Tibial nerve (tissue), 4 donors: ENCODE data around the gene INO80. TPM values are rescaled to one million over a fixed set of nuclear protein-coding genes. Genes with fewer than 3 reads are reported as not detected.

Experiments
- DNase-seq, 2 donors: peaks; one replicate each; pipeline ENCODE4 v3.0.0-alpha.2; 2019; ENCODE audit warnings: low spot score in 2 of 2
- H3K27ac ChIP-seq, 4 donors: fragments of 200-600 bp; sonication (generic) in 3 of 4; one replicate each; pipeline ENCODE4 v1.5.1; 2017 to 2019; ENCODE audit warnings: mild to moderate bottlenecking in 1 of 4
- H3K27me3 ChIP-seq, 2 donors: fragments of 200-600 bp; sonication (generic) in 1 of 2; one replicate each; pipeline versions ENCODE4 v1.5.1 to v1.6.0; 2017 to 2019
- H3K36me3 ChIP-seq, 3 donors: fragments of 200-600 bp; sonication (generic); one replicate each; pipeline ENCODE4 v1.5.1; 2018 to 2019
- H3K4me1 ChIP-seq, 4 donors: fragments of 200-600 bp; sonication (generic) in 3 of 4; one replicate each; pipeline ENCODE4 v1.5.1; 2017 to 2019
- H3K4me3 ChIP-seq, 4 donors: fragments of 200-600 bp; sonication (generic) in 3 of 4; one replicate each; pipeline ENCODE4 v1.5.1; 2017 to 2019; ENCODE audit warnings: mild to moderate bottlenecking in 1 of 4, moderate library complexity in 1 of 4
- H3K9me3 ChIP-seq, 4 donors: fragments of 200-600 bp; sonication (generic) in 3 of 4; one replicate each; pipeline ENCODE4 v1.5.1; 2017 to 2019
- EP300 ChIP-seq, 2 donors: sonication (generic); formaldehyde crosslinking; IDR thresholded peaks; one replicate each; pipeline ENCODE4 v1.6.1; 2017; ENCODE audit warnings: antibody characterized with exemption in 2 of 2, mild to moderate bottlenecking in 1 of 2
- POLR2A ChIP-seq, 2 donors: fragments of 450-650 bp; IDR thresholded peaks; one replicate each; pipeline ENCODE4 v1.6.1; 2017; ENCODE audit warnings: antibody characterized with exemption in 2 of 2, mild to moderate bottlenecking in 2 of 2, moderate library complexity in 2 of 2
- WGBS, 2 donors: methylation state at CpG; one replicate each; pipeline ENCODE4 v1.1.5; 2018; 5-methylcytosine and 5-hydroxymethylcytosine counted together
- total RNA-seq, 4 donors: library from RNA; depleted of rRNA; stranded (reverse); fragments of >200 nt; gene quantifications; one replicate each; pipeline ENCODE4 v1.1.0, GENCODE V29; 2016
- TF ChIP-seq, protein P1 (sequence below), 5 experiments: fragments of 200-600 bp in 3 of 5; fragments of 450-650 bp in 2 of 5; sonication (generic) in 3 of 5; IDR thresholded peaks; one replicate each; pipeline ENCODE4 v1.5.1; 2016 to 2019; ENCODE audit warnings: antibody characterized with exemption in 5 of 5, mild to moderate bottlenecking in 3 of 5, moderate library complexity in 2 of 5

Gene INO80
- total RNA-seq, 4 donors from 2014 or later, result 21.6 to 40.8 (median 33.2) TPM

DNA sequence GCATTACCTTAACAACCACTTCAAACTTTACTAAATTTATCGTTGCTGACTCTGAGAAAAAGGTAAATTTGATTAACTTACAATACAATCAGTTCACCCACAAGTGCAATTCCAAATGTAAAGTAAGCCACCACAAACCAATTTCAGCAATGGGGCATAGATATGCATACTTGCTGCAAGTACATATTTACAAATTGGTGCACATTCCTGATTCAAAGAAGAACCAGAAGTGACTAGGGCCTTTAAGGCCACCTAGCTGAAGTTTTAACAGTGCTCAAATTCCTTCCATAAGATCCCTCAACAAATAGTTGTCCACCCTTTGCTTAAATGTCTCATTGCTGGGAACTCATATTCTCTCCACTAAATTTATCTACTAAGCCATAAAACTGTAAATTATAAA is 67.2 kb downstream of the INO80 start:
- no peak for DNase-seq
- WGBS, 2 donors, result 90 to 93% methylated on average over 1 of the region's 1 CpG
- Histone ChIP-seq H3K4me3 (no peak overlapping the region), H3K9me3 (no peaks in the 10 kb centered on the region), H3K27me3 (no peaks in the 10 kb centered on the region), H3K27ac (no peak overlapping the region), H3K36me3 (peaks cover 0 to 98% (median 21%) of the 10 kb centered on the region in 3 donors), H3K4me1 (peaks cover 0 to 5% (median 0%) of the 10 kb centered on the region in 4 donors)
- no peak for TF ChIP-seq POLR2A (IDR thresholded peaks at IDR 0.05)
- no peak for TF ChIP-seq EP300 (IDR thresholded peaks at IDR 0.05)
- TF ChIP-seq, protein P1, sequence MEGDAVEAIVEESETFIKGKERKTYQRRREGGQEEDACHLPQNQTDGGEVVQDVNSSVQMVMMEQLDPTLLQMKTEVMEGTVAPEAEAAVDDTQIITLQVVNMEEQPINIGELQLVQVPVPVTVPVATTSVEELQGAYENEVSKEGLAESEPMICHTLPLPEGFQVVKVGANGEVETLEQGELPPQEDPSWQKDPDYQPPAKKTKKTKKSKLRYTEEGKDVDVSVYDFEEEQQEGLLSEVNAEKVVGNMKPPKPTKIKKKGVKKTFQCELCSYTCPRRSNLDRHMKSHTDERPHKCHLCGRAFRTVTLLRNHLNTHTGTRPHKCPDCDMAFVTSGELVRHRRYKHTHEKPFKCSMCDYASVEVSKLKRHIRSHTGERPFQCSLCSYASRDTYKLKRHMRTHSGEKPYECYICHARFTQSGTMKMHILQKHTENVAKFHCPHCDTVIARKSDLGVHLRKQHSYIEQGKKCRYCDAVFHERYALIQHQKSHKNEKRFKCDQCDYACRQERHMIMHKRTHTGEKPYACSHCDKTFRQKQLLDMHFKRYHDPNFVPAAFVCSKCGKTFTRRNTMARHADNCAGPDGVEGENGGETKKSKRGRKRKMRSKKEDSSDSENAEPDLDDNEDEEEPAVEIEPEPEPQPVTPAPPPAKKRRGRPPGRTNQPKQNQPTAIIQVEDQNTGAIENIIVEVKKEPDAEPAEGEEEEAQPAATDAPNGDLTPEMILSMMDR (IDR thresholded peaks at IDR 0.05), result no peak

DNA sequence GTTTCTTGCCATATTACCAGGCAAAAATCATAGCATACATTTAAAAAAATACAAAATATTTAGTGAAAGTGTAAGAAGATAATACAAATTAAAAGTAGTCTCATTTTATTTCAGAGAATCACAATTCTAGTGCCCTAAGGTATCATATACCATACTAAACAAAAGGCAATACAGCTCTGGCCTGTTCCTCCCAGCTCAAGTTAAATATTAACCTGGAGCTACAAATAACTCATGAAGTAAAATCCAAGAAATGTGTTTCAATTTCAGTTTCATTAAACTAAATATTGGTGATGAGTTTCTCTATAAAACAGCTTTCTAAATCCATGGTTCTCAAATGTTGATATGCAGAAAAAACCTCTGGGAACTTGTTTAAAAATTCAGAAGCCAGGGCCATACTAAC is 67.7 kb downstream of the INO80 start:
- TF ChIP-seq, protein P1 (IDR thresholded peaks at IDR 0.05), result no peak
- TF ChIP-seq EP300 (IDR thresholded peaks at IDR 0.05), result no peak
- DNase-seq, result no peak
- Histone ChIP-seq H3K27ac (no peak overlapping the region), H3K27me3 (no peaks in the 10 kb centered on the region), H3K4me3 (no peak overlapping the region), H3K36me3 (peaks cover 0 to 98% (median 21%) of the 10 kb centered on the region in 3 donors), H3K4me1 (peaks cover 0 to 7% (median 0%) of the 10 kb centered on the region in 4 donors), H3K9me3 (no peaks in the 10 kb centered on the region)

DNA sequence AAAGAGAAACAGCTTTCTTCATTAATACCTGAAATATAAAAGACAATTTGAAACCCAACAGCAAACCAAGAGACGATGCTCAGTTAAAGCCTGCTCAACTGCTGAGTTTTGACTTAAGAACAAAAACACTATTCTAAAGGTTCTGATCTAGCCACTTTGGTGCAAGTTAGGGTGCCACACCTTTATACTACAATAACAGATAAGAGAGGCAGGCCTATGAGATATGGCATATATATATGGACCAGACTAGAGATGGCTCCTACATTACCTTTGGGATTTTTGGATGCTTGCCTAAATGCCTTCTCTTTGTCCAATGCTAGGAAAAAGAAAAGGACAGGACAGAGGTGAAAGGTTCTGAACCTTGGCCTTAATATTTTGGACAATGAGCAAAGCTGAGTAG is 68.6 kb downstream of the INO80 start:
- peaks cover 0 to 98% (median 21%) of the 10 kb centered on the region in 3 donors for H3K36me3 ChIP-seq

DNA sequence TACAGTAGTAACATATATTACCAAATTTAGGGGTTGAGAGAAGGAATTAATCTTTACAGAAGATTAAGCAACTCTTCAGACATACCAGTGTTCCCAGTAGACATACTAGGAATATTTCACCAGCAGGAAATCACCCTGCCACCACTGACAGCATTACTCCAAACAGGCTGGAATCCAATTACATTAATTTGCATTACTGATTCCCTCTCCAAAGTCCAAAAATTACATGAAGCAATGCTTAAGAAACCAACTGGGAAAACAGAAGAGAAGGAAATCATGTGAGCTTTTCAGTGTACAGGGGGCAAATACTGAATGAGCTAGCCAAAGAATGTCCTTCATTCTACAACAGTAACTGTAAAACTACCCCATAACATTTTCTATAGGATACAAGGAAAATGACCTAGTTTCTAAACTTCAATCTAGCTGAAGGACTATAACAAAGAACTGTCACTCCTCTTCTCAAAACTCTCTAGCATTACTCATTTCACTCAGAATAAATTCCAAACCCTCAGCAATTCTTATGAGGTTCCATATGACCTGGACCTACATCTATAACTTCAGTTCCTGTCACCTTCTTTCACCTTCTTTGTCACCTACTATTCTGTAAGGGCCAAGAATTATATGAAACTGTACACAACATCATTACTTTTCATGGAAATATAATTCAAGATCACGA is 72.7 kb downstream of the INO80 start:
- H3K36me3 ChIP-seq, result peaks cover 0 to 91% (median 24%) of the 10 kb centered on the region in 3 donors
- TF ChIP-seq EP300 (IDR thresholded peaks at IDR 0.05), result no peak
- TF ChIP-seq, protein P1 (IDR thresholded peaks at IDR 0.05), result no peak
- TF ChIP-seq POLR2A (IDR thresholded peaks at IDR 0.05), result no peak
- WGBS, 2 donors, result 68 to 70% methylated on average over 1 of the region's 1 CpG
- no peaks in the 10 kb centered on the region for H3K9me3 ChIP-seq
- DNase-seq, result no peak
- H3K4me1 ChIP-seq, result peaks cover 0 to 7% (median 0%) of the 10 kb centered on the region in 4 donors
- no peaks in the 10 kb centered on the region for H3K27me3 ChIP-seq
- no peak overlapping the region for H3K4me3 ChIP-seq
- peak overlapping the region in 1 of 4 donors; percentile 2 for H3K27ac ChIP-seq

More for the DNA sequence above, 68.6 kb downstream of the INO80 start:
- no peak for DNase-seq
- WGBS, 2 donors, result 93 to 100% methylated on average over 1 of the region's 1 CpG
- TF ChIP-seq, protein P1 (IDR thresholded peaks at IDR 0.05), result no peak
- no peak for TF ChIP-seq EP300 (IDR thresholded peaks at IDR 0.05)
- no peak for TF ChIP-seq POLR2A (IDR thresholded peaks at IDR 0.05)
- Histone ChIP-seq H3K9me3 (no peaks in the 10 kb centered on the region), H3K27ac (no peak overlapping the region), H3K4me1 (peaks cover 0 to 7% (median 0%) of the 10 kb centered on the region in 4 donors), H3K4me3 (no peak overlapping the region), H3K27me3 (no peaks in the 10 kb centered on the region)

DNA sequence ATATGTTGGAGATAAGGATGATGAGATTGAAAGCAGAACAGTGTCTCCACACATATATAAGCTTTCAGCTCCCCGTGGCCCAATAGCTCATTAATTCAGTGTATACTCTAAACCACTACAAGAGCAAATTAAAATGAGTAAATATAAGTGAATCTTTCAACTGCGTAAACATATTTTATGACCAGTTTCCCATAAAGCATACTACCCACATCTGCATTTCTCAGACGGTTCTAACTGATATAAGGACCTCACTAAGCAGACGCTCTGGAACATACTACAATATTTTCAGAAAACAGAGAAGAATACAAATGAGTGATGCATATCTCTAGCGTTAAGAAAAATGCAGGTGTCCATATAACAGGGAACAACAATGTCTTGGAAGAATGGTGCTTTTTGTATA is 73.2 kb downstream of the INO80 start:
- H3K4me3 ChIP-seq, result no peak overlapping the region
- 75 to 84% methylated on average over 5 of the region's 5 CpGs for WGBS, 2 donors
- H3K4me1 ChIP-seq, result peaks cover 0 to 7% (median 0%) of the 10 kb centered on the region in 4 donors
- H3K27me3 ChIP-seq, result no peaks in the 10 kb centered on the region
- H3K9me3 ChIP-seq, result no peaks in the 10 kb centered on the region
- H3K36me3 ChIP-seq, result peaks cover 0 to 86% (median 24%) of the 10 kb centered on the region in 3 donors
- TF ChIP-seq, protein P1 (IDR thresholded peaks at IDR 0.05), result no peak
- TF ChIP-seq EP300 (IDR thresholded peaks at IDR 0.05) (no peak), POLR2A (IDR thresholded peaks at IDR 0.05) (no peak)
- no peak overlapping the region for H3K27ac ChIP-seq
- DNase-seq, result no peak
